ENCODE measurements around the gene ZBTB5.

GRCh38 chr9:37451628-37452027, 13.6 kb downstream of the ZBTB5 start:
- no peak for TF ChIP-seq EZH2 (IDR thresholded peaks at IDR 0.05; ENCODE audit: insufficient read depth, poor library complexity, severe bottlenecking)
- no peak for TF ChIP-seq EZH2phosphoT487 (IDR thresholded peaks at IDR 0.05; ENCODE audit: insufficient read depth, low read depth)

Measured in GM23248 (cell line).